Keratinocyte (primary cell): Measurements from ENCODE around the gene STRIP1. TPM values are rescaled to one million over a fixed set of nuclear protein-coding genes. Genes with fewer than 3 reads are reported as not detected.

Source experiments
- DNase-seq: peaks from one replicate; pipeline ENCODE4 v3.0.0-alpha.2; 2011; ENCODE audit warnings: low read depth, missing footprints, low spot score
- FAIRE-seq: peaks from 2 replicates; lab custom pipeline; 2011; peaks lifted over from hg19 to GRCh38; lab: Jason Lieb, UNC
- H2AFZ ChIP-seq: 2 replicates; pipeline ENCODE4 v1.6.0; 2012; ENCODE audit warnings: low read length, control low read depth, inconsistent platforms; ENCODE audit not compliant: control insufficient read depth
- H3K27ac ChIP-seq: 2 replicates; pipeline ENCODE4 v1.5.1; 2011; ENCODE audit warnings: low read length; ENCODE audit not compliant: control insufficient read depth, insufficient read depth
- H3K27me3 ChIP-seq: 3 replicates; pipeline ENCODE4 v1.6.0; 2011; ENCODE audit warnings: low read length; ENCODE audit not compliant: control insufficient read depth, insufficient read depth; ENCODE audit errors: extremely low read depth
- H3K36me3 ChIP-seq, 2 experiments: 2 replicates in 1 of 2; 3 replicates in 1 of 2; pipeline ENCODE4 v1.5.1; 2011; ENCODE audit warnings: low read length in 2 of 2, mild to moderate bottlenecking in 1 of 2; ENCODE audit not compliant: control insufficient read depth in 2 of 2, insufficient read depth in 2 of 2; ENCODE audit errors: extremely low read depth in 1 of 2
- H3K4me1 ChIP-seq: 3 replicates; pipeline ENCODE4 v1.5.1; 2011; ENCODE audit warnings: low read length; ENCODE audit not compliant: control insufficient read depth, insufficient read depth; ENCODE audit errors: extremely low read depth
- H3K4me2 ChIP-seq: 3 replicates; pipeline ENCODE4 v1.6.0; 2011; ENCODE audit warnings: low read depth, low read length; ENCODE audit not compliant: control insufficient read depth, insufficient read depth; ENCODE audit errors: extremely low read depth
- H3K4me3 ChIP-seq, 3 experiments: fragments of 200-600 bp in 1 of 3; sonication (generic) in 1 of 3; 2 replicates in 2 of 3; 3 replicates in 1 of 3; pipeline ENCODE4 v1.5.1; 2011 to 2016; ENCODE audit warnings: low read length in 3 of 3, mild to moderate bottlenecking in 3 of 3, control low read depth in 2 of 3, inconsistent platforms in 1 of 3, low read depth in 1 of 3, mixed read lengths in 1 of 3, mixed run types in 1 of 3, moderate library complexity in 1 of 3; ENCODE audit not compliant: control insufficient read depth in 2 of 3, insufficient read depth in 2 of 3; ENCODE audit errors: extremely low read depth in 1 of 3
- H3K79me2 ChIP-seq: 2 replicates; pipeline ENCODE4 v1.6.0; 2012; ENCODE audit warnings: low read length; ENCODE audit not compliant: control insufficient read depth, insufficient read depth
- H3K9ac ChIP-seq: 3 replicates; pipeline ENCODE4 v1.6.0; 2011; ENCODE audit warnings: low read length; ENCODE audit not compliant: control insufficient read depth, insufficient read depth; ENCODE audit errors: extremely low read depth
- H3K9me1 ChIP-seq: 3 replicates; pipeline ENCODE4 v1.6.0; 2011; ENCODE audit warnings: low read length; ENCODE audit not compliant: control insufficient read depth, insufficient read depth; ENCODE audit errors: extremely low read depth
- H3K9me3 ChIP-seq: 2 replicates; pipeline ENCODE4 v1.5.1; 2012; ENCODE audit warnings: low read depth, low read length; ENCODE audit not compliant: control insufficient read depth
- H4K20me1 ChIP-seq: 3 replicates; pipeline ENCODE4 v1.6.0; 2011; ENCODE audit warnings: low read length; ENCODE audit not compliant: control insufficient read depth, insufficient read depth; ENCODE audit errors: extremely low read depth
- CTCF ChIP-seq, 3 experiments: IDR thresholded peaks in 1 of 3; conservative IDR thresholded peaks in 1 of 3; optimal IDR thresholded peaks in 1 of 3; 2 replicates in 2 of 3; 3 replicates in 1 of 3; pipeline versions ENCODE3 to v1.5.1; 2011; ENCODE audit warnings: low read length in 3 of 3, mild to moderate bottlenecking in 3 of 3, moderate library complexity in 2 of 3, control low read depth in 1 of 3, inconsistent platforms in 1 of 3; ENCODE audit not compliant: insufficient read depth in 2 of 3; ENCODE audit errors: extremely low read depth in 1 of 3
- EZH2 ChIP-seq: IDR thresholded peaks from one replicate; pipeline ENCODE4 v1.6.1; 2012; ENCODE audit warnings: inconsistent platforms, mild to moderate bottlenecking, low read length, moderate library complexity
- dilution Hi-C: fragments of 300-500 bp; cut with MboI; formaldehyde crosslinking; loops from one replicate; pipeline ENCODE4 v1.7.0; 2020; ENCODE audit warnings: low sequenced_read_pairs; ENCODE audit not compliant: extremely low pct_ligation_motif_present
- polyA plus RNA-seq, 5 experiments: library from polyadenylated mRNA; depleted of rRNA in 3 of 5; stranded (reverse) in 3 of 5; stranded (forward) in 1 of 5; unstranded in 1 of 5; fragments of >200 nt; gene quantifications; 1 replicate in 1 of 5; 2 replicates in 3 of 5; 3 replicates in 1 of 5; pipeline versions ENCODE4 v1.2.1 to v1.2.3, GENCODE V29; 2011 to 2012; ENCODE audit warnings: missing spikeins in 2 of 5, low read depth in 1 of 5, low replicate concordance in 1 of 5

STRIP1 gene
- polyA plus RNA-seq, 1 donor (not counting 4 experiments of a cell fraction or from before 2014, with no cell fraction given), result 24.6 TPM

- H3K9me1 ChIP-seq, result no peaks in the 10 kb centered on the region
- no peaks in the 10 kb centered on the region for H4K20me1 ChIP-seq
- no peak overlapping the region for H3K4me3 ChIP-seq
- peaks cover 35% of the 10 kb centered on the region for H3K27me3 ChIP-seq
- H2AFZ ChIP-seq, result no peak overlapping the region
- no peak for TF ChIP-seq CTCF (optimal IDR thresholded peaks at IDR 0.05 in 1 of 3, IDR thresholded peaks at IDR 0.05 in 1 of 3, conservative IDR thresholded peaks at IDR 0.05 in 1 of 3; ENCODE audit: extremely low read depth in 1 of 3, insufficient read depth in 2 of 3, low read length in 3 of 3)
- TF ChIP-seq EZH2, result no peak
- H3K4me1 ChIP-seq, result no peaks in the 10 kb centered on the region
- no peak for DNase-seq
- no peaks in the 10 kb centered on the region for H3K36me3 ChIP-seq
- dilution Hi-C loops, result no loop called here
- no peak for FAIRE-seq
- H3K9ac ChIP-seq, result no peak overlapping the region
- H3K4me2 ChIP-seq, result no peak overlapping the region
- no peaks in the 10 kb centered on the region for H3K79me2 ChIP-seq
- no peaks in the 10 kb centered on the region for H3K9me3 ChIP-seq
- H3K27ac ChIP-seq, result no peak overlapping the region
Observed at GRCh38 chr1:110094931-110095654, 60.7 kb downstream of the STRIP1 start.

- Histone ChIP-seq H3K4me1 (no peaks in the 10 kb centered on the region), H3K9ac (no peak overlapping the region), H3K27me3 (peaks cover 24% of the 10 kb centered on the region), H3K4me3 (no peak overlapping the region), H3K27ac (no peak overlapping the region), H3K9me3 (no peaks in the 10 kb centered on the region), H3K79me2 (no peaks in the 10 kb centered on the region), H4K20me1 (no peaks in the 10 kb centered on the region), H3K9me1 (no peaks in the 10 kb centered on the region), H3K4me2 (no peak overlapping the region), H3K36me3 (no peaks in the 10 kb centered on the region), H2AFZ (no peak overlapping the region)
- TF ChIP-seq CTCF (optimal IDR thresholded peaks at IDR 0.05 in 1 of 3, IDR thresholded peaks at IDR 0.05 in 1 of 3, conservative IDR thresholded peaks at IDR 0.05 in 1 of 3; ENCODE audit: extremely low read depth in 1 of 3, insufficient read depth in 2 of 3, low read length in 3 of 3) (no peak), EZH2 (no peak)
- no peak for DNase-seq
- dilution Hi-C loops, result no loop called here
- no peak for FAIRE-seq
Observed at GRCh38 chr1:110097507-110098221, 63.2 kb downstream of the STRIP1 start.
